ENCODE data around the gene MRPL36.
A peak's percentile ranks its signal among the peaks of the same experiment; 100 is the strongest.

Gene MRPL36

DNA sequence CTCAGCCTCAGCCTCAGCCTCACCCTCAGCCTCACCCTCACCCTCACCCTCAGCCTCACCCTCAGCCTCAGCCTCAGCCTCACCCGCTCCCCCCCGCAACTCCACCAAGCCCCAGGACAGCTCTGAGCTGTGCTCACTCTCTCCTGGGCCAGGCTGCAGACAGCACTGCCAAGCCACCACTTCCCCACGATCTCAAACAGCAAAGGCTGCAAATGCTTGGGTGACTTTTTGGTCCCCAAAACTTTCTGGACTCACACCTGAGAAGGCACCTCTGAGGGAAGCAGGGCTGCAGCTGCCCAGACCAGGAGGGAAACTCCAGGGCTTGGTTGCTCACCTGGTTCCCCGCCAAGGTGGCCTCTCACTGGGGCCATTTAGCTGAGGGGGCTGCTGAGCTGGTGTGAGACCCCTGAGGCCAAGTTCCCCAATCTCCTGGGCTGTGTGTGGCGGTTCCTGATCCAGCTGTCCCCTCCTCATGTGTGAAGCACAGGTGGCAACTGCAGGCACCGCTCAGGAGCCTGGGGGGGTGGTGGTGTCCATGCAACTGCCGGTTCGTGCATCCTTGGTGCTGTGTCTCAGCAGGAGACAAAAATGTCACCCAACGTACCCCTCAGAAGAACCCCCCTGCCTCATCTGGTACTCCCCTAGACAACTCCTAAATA lies 17.8 kb downstream of the MRPL36 start:
- no peak overlapping the region for H3K4me3 ChIP-seq (replicated peaks in 1 of 2; ENCODE audit: low read depth in 2 of 2, low read length in 2 of 2)
- DNase-seq (ENCODE audit: low read depth in 2 of 2), result no peak
- TF ChIP-seq, protein P1, sequence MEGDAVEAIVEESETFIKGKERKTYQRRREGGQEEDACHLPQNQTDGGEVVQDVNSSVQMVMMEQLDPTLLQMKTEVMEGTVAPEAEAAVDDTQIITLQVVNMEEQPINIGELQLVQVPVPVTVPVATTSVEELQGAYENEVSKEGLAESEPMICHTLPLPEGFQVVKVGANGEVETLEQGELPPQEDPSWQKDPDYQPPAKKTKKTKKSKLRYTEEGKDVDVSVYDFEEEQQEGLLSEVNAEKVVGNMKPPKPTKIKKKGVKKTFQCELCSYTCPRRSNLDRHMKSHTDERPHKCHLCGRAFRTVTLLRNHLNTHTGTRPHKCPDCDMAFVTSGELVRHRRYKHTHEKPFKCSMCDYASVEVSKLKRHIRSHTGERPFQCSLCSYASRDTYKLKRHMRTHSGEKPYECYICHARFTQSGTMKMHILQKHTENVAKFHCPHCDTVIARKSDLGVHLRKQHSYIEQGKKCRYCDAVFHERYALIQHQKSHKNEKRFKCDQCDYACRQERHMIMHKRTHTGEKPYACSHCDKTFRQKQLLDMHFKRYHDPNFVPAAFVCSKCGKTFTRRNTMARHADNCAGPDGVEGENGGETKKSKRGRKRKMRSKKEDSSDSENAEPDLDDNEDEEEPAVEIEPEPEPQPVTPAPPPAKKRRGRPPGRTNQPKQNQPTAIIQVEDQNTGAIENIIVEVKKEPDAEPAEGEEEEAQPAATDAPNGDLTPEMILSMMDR (IDR thresholded peaks at IDR 0.05; ENCODE audit: low read depth, low read length), result no peak

DNA sequence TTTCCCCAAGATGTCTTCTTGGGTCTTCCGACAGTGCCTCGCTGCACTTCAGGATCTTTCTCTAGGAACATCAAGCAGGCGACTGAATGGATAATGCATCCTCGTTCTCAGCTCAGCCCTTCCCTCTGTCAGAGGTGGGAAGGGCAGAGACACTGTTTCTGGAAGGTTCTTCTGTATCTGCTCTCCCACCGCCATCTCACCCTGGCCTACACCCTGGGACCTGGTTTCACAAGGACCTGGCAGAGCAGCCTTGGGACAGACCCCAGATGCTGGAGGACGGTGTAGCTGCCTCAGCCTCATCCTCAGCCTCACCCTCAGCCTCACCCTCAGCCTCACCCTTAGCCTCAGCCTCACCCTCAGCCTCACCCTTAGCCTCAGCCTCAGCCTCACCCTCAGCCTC lies 18.5 kb downstream of the MRPL36 start:
- no peak overlapping the region for H3K4me3 ChIP-seq (replicated peaks in 1 of 2; ENCODE audit: low read depth in 2 of 2, low read length in 2 of 2)
- TF ChIP-seq, protein P1 (IDR thresholded peaks at IDR 0.05; ENCODE audit: low read depth, low read length), result no peak
- DNase-seq (ENCODE audit: low read depth in 2 of 2), result no peak

DNA sequence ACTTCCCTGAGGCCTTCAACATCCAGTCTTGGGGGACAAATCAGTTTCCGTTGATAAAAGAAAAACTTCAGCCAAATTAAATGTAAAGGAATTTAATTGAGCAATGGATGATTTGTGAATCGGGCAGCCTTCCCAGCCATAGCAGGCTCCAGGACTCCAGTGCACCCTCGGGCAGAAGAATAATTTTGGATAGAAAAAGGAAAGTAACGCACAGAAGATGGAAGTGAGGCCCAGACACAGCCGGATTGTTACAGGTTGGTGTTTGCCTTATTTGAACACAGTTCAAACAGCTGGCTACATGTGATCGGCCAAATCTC lies 19.1 kb downstream of the MRPL36 start:
- peak in 1 of 2 donors; percentile 55 for DNase-seq (ENCODE audit: low read depth in 2 of 2)
- TF ChIP-seq, protein P1 (IDR thresholded peaks at IDR 0.05; ENCODE audit: low read depth, low read length), result no peak
- no peak overlapping the region for H3K4me3 ChIP-seq (replicated peaks in 1 of 2; ENCODE audit: low read depth in 2 of 2, low read length in 2 of 2)

DNA sequence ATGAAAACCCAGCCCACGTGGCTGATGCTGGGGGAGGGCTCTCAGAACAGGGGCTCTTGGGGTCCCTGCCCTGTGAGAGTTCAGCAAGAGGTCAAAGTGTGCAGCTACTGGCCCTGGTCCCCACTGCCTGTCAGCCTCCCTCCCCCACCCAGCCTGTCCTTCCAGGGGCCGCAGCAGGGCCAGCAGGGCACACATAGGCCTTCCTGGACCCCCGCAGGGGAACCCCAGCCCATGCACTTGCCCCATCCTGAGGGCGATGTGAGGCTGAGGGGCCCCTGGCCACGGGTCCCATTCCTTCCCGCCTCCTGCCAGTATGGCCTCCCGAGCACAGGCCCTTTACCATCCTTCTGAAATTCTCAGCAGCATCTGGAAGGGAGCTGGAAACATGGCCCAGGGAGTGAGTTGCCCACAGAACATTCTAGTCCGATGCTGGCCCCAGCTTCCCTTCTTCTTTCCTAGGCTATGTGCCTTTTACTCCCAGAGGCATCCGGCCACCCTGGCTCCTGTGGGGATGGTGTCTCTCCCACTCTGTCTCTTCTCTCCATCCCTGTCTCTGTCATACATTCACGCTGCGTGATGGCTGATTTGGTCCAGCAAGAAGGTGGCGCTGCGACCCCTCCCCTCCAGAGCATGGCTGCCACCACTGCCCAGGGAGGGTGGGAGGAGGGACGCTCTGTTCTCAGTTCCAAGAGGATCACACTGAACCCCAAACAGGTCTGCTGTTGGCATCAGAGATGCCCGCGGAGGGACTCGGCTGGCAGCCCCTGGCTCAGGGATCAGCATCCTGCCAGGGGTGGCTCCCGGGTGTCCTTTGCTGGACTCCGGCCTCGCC lies 19.6 kb downstream of the MRPL36 start:
- H3K4me3 ChIP-seq (replicated peaks in 1 of 2; ENCODE audit: low read depth in 2 of 2, low read length in 2 of 2), result no peak overlapping the region
- TF ChIP-seq, protein P1 (IDR thresholded peaks at IDR 0.05; ENCODE audit: low read depth, low read length), result no peak
- DNase-seq (ENCODE audit: low read depth in 2 of 2), result no peak

DNA sequence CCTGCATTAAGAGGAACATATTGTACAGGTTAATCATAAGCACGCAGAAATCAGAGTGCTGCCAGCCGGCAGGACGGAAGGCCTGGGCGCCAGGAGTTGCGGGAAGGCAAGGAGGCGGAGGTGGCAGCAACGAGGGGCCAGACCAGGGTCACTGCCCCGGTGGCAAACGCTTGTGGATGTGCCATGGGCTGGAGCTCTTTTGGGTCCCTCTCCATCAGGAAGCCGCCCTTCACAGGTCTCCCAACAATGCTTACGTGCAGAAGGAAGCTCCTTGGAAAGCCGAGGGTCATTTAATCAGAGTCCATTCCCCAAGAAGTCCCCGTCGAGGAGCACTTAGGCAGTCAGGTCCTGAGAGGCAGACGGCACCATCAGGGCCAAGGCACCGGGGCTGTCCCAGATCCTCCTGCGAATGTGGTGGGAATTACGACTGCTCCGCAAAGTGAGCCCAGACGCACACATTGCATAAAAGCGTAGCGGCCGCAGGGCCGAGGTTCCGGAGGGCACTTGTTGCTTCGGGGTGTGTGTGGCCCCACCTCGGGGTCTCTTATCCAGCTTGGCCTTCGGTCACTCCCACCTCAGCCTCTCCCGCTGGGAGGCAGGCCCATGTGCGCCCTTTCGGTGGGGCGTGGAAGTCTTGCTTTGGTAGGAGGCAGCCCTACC lies 20.5 kb downstream of the MRPL36 start:
- no peak for DNase-seq (ENCODE audit: low read depth in 2 of 2)
- TF ChIP-seq, protein P1 (IDR thresholded peaks at IDR 0.05; ENCODE audit: low read depth, low read length), result no peak
- no peak overlapping the region for H3K4me3 ChIP-seq (replicated peaks in 1 of 2; ENCODE audit: low read depth in 2 of 2, low read length in 2 of 2)

DNA sequence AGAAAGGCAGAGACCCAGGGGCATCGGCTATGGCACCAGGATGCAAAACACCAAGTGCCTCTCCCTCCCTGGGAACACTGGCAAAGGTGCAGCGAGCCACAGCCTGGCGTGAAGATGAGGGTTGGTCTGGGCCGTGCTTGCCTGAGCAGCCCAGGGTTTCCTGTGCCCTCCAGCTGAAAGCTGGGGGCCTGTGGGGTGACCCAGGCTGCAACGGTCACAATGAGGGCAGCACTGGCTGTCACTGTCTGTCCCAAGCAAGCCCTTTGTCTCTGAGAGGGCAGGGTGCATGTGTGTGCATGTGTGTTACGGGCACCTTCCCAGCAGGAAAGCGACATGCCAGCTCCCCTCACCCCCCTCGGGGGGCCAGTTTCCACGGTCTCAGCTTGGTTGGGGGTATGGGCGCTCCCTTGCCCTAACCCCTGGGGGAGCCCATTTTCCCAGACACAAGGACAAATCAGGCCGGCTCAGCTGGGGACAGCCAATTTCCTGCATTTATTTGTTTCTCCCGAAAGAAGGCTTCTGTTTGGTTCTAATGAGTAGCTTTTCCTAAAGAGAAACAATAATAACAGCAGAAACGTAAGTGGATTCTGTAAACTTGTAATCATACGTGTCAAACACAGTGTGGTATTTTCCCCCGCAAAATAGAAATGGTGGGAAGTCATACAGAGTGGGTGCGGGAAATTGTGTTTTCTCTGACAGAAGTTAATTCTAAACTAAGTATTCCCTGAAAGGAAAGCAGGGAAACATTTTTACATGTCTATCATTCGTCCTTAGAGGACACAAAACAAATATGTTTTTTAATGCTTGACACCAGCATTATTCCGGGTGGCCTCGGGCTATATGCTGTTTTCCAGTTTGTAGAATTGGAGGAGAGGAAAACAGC lies 21.3 kb downstream of the MRPL36 start:
- no peak overlapping the region for H3K4me3 ChIP-seq (replicated peaks in 1 of 2; ENCODE audit: low read depth in 2 of 2, low read length in 2 of 2)
- DNase-seq (ENCODE audit: low read depth in 2 of 2), result no peak
- TF ChIP-seq, protein P1 (IDR thresholded peaks at IDR 0.05; ENCODE audit: low read depth, low read length), result no peak

All from cardiac fibroblast (primary cell).